Prostate gland (tissue), 2 donors: ENCODE data around the gene SEC61G. TPM values are rescaled to one million over a fixed set of nuclear protein-coding genes. Genes with fewer than 3 reads are reported as not detected.

Source experiments
- DNase-seq: peaks from one replicate; pipeline ENCODE4 v3.0.0-alpha.2; 2019; ENCODE audit warnings: low spot score
- H3K27ac ChIP-seq, 2 donors: fragments of 200-600 bp; sonication (generic); 2 replicates each; pipeline ENCODE4 v1.5.1; 2017 to 2019
- H3K27me3 ChIP-seq: fragments of 200-600 bp; sonication (generic); replicated peaks from 2 replicates; pipeline ENCODE4 v1.5.1; 2019; ENCODE audit not compliant: insufficient read depth
- H3K36me3 ChIP-seq, 2 donors: fragments of 200-600 bp; sonication (generic); 1 replicate in 1 of 2; 2 replicates in 1 of 2; pipeline versions ENCODE4 v1.5.1 to v1.8.1; 2017 to 2019
- H3K4me1 ChIP-seq: fragments of 200-600 bp; sonication (generic); replicated peaks from 2 replicates; pipeline ENCODE4 v1.5.1; 2019
- H3K4me3 ChIP-seq, 2 donors: fragments of 200-600 bp; sonication (generic); 2 replicates each; pipeline ENCODE4 v1.5.1; 2017 to 2019
- H3K9me3 ChIP-seq: fragments of 200-600 bp; sonication (generic); 2 replicates; pipeline ENCODE4 v1.5.1; 2017
- POLR2A ChIP-seq: fragments of 450-650 bp; IDR thresholded peaks from one replicate; pipeline ENCODE4 v1.6.1; 2016; ENCODE audit warnings: antibody characterized with exemption, mild to moderate bottlenecking
- POLR2AphosphoS5 ChIP-seq: sonication (generic); formaldehyde crosslinking; IDR thresholded peaks from one replicate; pipeline ENCODE4 v1.6.1; 2017; ENCODE audit warnings: antibody characterized with exemption
- WGBS: methylation state at CpG from one replicate; pipeline ENCODE4 v1.1.5; 2018; 5-methylcytosine and 5-hydroxymethylcytosine counted together
- intact Hi-C: fragments of 100-400 bp; cut with DNase I; formaldehyde crosslinking; loops from one replicate; pipeline ENCODE4 v1.14.2; 2022
- total RNA-seq, 2 donors: library from RNA; depleted of rRNA; stranded (reverse); fragments of >200 nt; gene quantifications; one replicate each; pipeline ENCODE4 v1.1.0, GENCODE V29; 2016
- TF ChIP-seq, protein P1 (sequence below), 4 experiments: fragments of 200-600 bp in 2 of 4; fragments of 450-650 bp in 2 of 4; sonication (generic) in 2 of 4; IDR thresholded peaks; 1 replicate in 3 of 4; 2 replicates in 1 of 4; pipeline ENCODE4 v1.5.1; 2016 to 2019; ENCODE audit warnings: antibody characterized with exemption in 4 of 4, mild to moderate bottlenecking in 2 of 4, moderate library complexity in 2 of 4

The SEC61G gene
- 100 to 1,000 TPM; 253 to 473 TPM for total RNA-seq

DNA sequence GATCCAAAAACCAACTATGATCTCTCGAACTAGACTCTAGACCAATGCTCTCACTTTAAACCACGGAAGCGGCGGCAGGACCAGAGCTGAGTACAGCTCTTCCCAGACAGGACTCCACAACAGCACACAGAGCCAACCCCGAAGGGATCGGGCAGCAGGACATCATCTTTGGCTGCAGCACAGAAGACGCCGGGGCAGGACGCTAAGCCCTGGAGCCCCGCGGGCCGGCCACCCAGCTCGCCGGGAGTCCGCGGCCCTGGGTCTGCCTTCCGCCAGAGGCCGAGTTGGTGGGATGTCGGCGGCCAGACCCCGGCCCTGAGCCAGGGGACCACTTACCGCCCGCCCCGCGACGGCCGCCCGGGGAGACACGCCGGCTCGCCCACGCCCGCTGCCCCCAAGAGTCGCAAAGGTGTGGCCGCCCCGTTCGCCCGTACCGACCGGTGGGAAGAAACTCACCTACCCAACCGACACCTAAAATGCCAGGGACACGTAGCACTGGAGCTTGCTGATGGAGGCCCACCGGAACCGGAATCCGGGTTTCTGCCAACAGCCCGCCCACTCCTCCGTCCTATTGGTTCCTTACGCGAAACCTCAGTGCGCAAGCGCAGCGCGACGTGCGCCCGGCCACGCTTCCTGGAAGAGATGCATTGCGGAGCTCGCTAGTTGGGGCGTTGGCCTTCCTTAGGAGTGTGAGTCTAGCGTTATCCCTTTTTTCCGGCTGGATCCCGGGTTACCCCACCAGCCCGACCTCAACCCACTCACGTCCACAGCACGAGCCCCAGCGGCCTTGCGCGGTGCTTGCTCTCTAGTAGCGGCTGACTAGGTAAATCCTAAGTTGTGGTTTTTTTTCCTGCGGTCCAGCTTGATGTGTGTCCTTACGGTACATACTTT, at the start of gene SEC61G:
SEC61G (minus strand) TSS at position 510 of the 891 bp plus-strand sequence. CDS start 1,623 bp downstream, outside the sequence.
- under 1% methylated on average over 72 of the region's 72 CpGs for WGBS
- intact Hi-C loops: no loop called here
- Histone ChIP-seq H3K4me1 (peaks cover 3% of the 10 kb centered on the region), H3K27ac (peak within 1 kb of the TSS; percentile 77 to 86), H3K27me3 (no peaks in the 10 kb centered on the region), H3K36me3 (no peaks in the 10 kb centered on the region), H3K4me3 (peak within 1 kb of the TSS; percentile 86 to 94), H3K9me3 (no peaks in the 10 kb centered on the region)
- peak; percentile 98 for TF ChIP-seq POLR2AphosphoS5
- TF ChIP-seq POLR2A: peak; percentile 80
- TF ChIP-seq, protein P1, sequence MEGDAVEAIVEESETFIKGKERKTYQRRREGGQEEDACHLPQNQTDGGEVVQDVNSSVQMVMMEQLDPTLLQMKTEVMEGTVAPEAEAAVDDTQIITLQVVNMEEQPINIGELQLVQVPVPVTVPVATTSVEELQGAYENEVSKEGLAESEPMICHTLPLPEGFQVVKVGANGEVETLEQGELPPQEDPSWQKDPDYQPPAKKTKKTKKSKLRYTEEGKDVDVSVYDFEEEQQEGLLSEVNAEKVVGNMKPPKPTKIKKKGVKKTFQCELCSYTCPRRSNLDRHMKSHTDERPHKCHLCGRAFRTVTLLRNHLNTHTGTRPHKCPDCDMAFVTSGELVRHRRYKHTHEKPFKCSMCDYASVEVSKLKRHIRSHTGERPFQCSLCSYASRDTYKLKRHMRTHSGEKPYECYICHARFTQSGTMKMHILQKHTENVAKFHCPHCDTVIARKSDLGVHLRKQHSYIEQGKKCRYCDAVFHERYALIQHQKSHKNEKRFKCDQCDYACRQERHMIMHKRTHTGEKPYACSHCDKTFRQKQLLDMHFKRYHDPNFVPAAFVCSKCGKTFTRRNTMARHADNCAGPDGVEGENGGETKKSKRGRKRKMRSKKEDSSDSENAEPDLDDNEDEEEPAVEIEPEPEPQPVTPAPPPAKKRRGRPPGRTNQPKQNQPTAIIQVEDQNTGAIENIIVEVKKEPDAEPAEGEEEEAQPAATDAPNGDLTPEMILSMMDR (IDR thresholded peaks at IDR 0.05): no peak
- peak; percentile 95 for DNase-seq

DNA sequence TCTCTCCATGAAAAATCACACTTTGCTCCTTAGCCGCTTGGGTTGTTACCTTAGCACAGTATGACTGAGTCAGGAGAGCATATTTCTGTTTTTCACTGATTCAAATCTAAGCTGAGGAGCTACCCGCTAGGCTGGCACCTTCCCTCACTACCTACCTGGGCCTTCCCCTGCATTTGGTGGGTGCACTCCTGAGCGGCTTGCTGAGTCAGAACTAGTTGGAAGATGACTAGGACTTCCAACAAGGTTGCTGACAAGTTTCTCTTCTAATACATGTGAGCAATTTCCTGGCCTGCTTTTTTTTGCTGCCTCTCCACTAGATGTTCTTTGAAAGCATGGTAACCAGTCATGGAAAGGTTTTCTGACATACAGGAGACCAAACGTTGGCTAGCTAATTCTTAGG, 43.8 kb upstream of the SEC61G start:
- H3K27ac ChIP-seq: no peak overlapping the region
- H3K27me3 ChIP-seq: no peaks in the 10 kb centered on the region
- no peaks in the 10 kb centered on the region for H3K36me3 ChIP-seq
- TF ChIP-seq POLR2A (no peak), POLR2AphosphoS5 (no peak)
- TF ChIP-seq, protein P1 (IDR thresholded peaks at IDR 0.05): no peak
- intact Hi-C loops: no loop called here
- no peaks in the 10 kb centered on the region for H3K9me3 ChIP-seq
- DNase-seq: no peak
- no peak overlapping the region for H3K4me3 ChIP-seq
- no peaks in the 10 kb centered on the region for H3K4me1 ChIP-seq
- 79% methylated on average over 4 of the region's 4 CpGs for WGBS

DNA sequence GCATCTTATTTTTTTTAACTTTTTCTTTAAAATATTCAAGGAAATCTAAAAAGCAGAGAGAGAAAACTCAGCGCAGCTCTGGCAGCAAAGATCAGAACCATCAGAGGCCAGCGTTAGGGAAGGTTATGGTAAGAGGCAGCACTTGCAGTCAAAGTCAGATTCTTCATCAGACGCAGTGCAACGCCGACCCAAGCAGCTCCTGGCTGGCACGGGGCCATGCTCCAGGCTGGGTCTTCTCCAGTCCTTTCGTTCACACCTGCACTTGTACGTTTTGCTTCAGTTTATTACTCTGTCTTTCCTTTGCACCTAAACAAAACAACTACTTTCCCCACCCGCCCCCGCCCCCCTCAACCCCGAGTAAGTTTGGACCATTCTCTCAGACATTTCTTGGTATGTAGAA, 43.1 kb upstream of the SEC61G start:
- no peak for DNase-seq

DNA sequence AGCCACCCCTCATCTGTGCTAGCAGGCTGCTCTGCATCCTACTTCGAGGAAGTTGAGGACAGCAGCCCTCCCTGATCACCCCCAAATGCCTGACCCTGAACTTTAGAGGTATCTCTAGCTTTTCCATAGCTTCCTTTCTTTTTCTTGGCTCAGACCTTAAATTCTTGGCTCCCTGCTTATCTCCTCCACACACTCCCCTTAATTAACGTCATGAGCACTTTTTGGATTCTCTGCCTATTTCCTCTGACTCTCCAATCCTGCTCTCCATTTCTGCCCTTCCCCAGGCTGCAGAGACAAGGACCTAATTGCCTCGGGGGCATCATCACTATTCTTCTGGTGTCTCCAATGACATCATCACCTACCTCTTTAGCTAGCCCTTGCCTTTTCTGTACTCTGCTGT, 40.8 kb upstream of the SEC61G start:
- no peaks in the 10 kb centered on the region for H3K4me1 ChIP-seq
- intact Hi-C loops: no loop called here

More for the DNA sequence above, 43.1 kb upstream of the SEC61G start:
- no peaks in the 10 kb centered on the region for H3K27me3 ChIP-seq
- 40% methylated on average over 11 of the region's 11 CpGs for WGBS
- no peaks in the 10 kb centered on the region for H3K4me1 ChIP-seq
- H3K36me3 ChIP-seq: no peaks in the 10 kb centered on the region
- H3K27ac ChIP-seq: no peak overlapping the region
- no peak overlapping the region for H3K4me3 ChIP-seq
- H3K9me3 ChIP-seq: no peaks in the 10 kb centered on the region
- intact Hi-C loops: no loop called here
- TF ChIP-seq POLR2AphosphoS5: no peak
- no peak for TF ChIP-seq POLR2A

DNA sequence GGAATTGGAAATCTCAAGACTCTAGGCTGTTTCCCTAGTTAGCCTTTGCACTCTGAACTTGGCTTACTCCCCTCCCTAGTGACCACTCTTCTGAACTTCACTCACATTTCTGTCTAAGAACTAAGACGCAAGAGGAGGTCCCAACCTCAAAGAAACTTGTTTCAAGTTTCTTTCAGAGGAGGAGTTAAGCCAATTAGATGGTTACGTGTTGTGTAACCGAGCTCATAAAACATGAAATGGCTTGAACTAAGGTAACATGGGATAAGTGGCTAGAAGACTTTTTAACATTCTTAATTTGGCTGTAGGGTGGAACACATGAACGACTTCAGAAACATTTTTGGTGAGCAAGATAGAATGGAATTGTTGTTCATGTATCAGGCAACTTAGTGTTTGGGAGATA, 39.5 kb upstream of the SEC61G start:
- no peak overlapping the region for H3K27ac ChIP-seq
- TF ChIP-seq POLR2AphosphoS5 (peak; percentile 70), POLR2A (no peak)
- DNase-seq: peak; percentile 30

More for the DNA sequence above, 40.8 kb upstream of the SEC61G start:
- 68% methylated on average over 3 of the region's 3 CpGs for WGBS
- H3K27me3 ChIP-seq: no peaks in the 10 kb centered on the region
- H3K4me3 ChIP-seq: no peak overlapping the region
- no peak for DNase-seq
- no peak for TF ChIP-seq POLR2A
- no peak for TF ChIP-seq POLR2AphosphoS5
- TF ChIP-seq, protein P1 (IDR thresholded peaks at IDR 0.05): no peak
- H3K27ac ChIP-seq: no peak overlapping the region
- no peaks in the 10 kb centered on the region for H3K9me3 ChIP-seq
- no peaks in the 10 kb centered on the region for H3K36me3 ChIP-seq

More for the DNA sequence above, 39.5 kb upstream of the SEC61G start:
- WGBS: 38% methylated on average over 4 of the region's 4 CpGs
- intact Hi-C loops: no loop called here
- Histone ChIP-seq H3K4me3 (no peak overlapping the region), H3K4me1 (no peaks in the 10 kb centered on the region), H3K27me3 (no peaks in the 10 kb centered on the region), H3K9me3 (no peaks in the 10 kb centered on the region), H3K36me3 (no peaks in the 10 kb centered on the region)
